Endodermal cell (in vitro differentiated cells): ENCODE measurements around the gene IGHMBP2. TPM values are rescaled to one million over a fixed set of nuclear protein-coding genes. Genes with fewer than 3 reads are reported as not detected.

Experiments used
- DNase-seq: peaks from one replicate; pipeline ENCODE4 v3.0.0-alpha.2; 2017
- H3K27ac ChIP-seq: 2 replicates; pipeline ENCODE4 v1.5.1; 2013; ENCODE audit warnings: mild to moderate bottlenecking, low read depth, low read length, moderate library complexity
- H3K27me3 ChIP-seq: 2 replicates; pipeline ENCODE4 v1.6.1; 2013; ENCODE audit warnings: mild to moderate bottlenecking, low read length, moderate library complexity; ENCODE audit not compliant: insufficient read depth, control insufficient read depth, poor library complexity, severe bottlenecking
- H3K36me3 ChIP-seq: 2 replicates; pipeline ENCODE4 v1.7.0; 2013; ENCODE audit warnings: mild to moderate bottlenecking, low read length, moderate library complexity; ENCODE audit not compliant: control insufficient read depth, insufficient read depth
- H3K4me1 ChIP-seq: one replicate; pipeline ENCODE4 v1.7.0; 2013; ENCODE audit warnings: low read length; ENCODE audit not compliant: control insufficient read depth, insufficient read depth
- H3K4me3 ChIP-seq: 2 replicates; pipeline ENCODE4 v1.5.1; 2013; ENCODE audit warnings: mild to moderate bottlenecking, low read length, moderate library complexity
- H3K9ac ChIP-seq: 2 replicates; pipeline ENCODE4 v1.6.1; 2013; ENCODE audit warnings: mild to moderate bottlenecking, low read length, moderate library complexity; ENCODE audit not compliant: poor library complexity, severe bottlenecking; ENCODE audit errors: extremely low read depth
- H3K9me3 ChIP-seq: 2 replicates; pipeline ENCODE4 v1.6.1; 2013; ENCODE audit warnings: mild to moderate bottlenecking, low read length, moderate library complexity; ENCODE audit not compliant: control insufficient read depth
- H3K27ac Mint-ChIP-seq: 2 replicates; pipeline ENCODE4 v1.8.0; 2020; ENCODE audit warnings: mixed read lengths
- H3K27me3 Mint-ChIP-seq: 2 replicates; pipeline ENCODE4 v1.8.0; 2021; ENCODE audit warnings: mild to moderate bottlenecking, mixed read lengths; ENCODE audit not compliant: insufficient read depth
- H3K36me3 Mint-ChIP-seq: 2 replicates; pipeline ENCODE4 v1.8.0; 2020; ENCODE audit warnings: low read depth, mixed read lengths
- H3K4me1 Mint-ChIP-seq: 2 replicates; pipeline ENCODE4 v1.8.0; 2020; ENCODE audit warnings: mixed read lengths
- H3K4me3 Mint-ChIP-seq: 2 replicates; pipeline ENCODE4 v1.8.0; 2020; ENCODE audit warnings: mild to moderate bottlenecking, moderate library complexity, mixed read lengths
- H3K9me3 Mint-ChIP-seq: 2 replicates; pipeline ENCODE4 v1.8.0; 2020; ENCODE audit warnings: mild to moderate bottlenecking, mixed read lengths
- CTCF ChIP-seq: fragments of 200-600 bp; sonication (generic); conservative IDR thresholded peaks from 2 replicates; pipeline ENCODE4 v1.5.0; 2021; ENCODE audit warnings: antibody characterized with exemption, mild to moderate bottlenecking
- WGBS, 2 experiments: methylation state at CpG; one replicate each; pipeline versions ENCODE4 v1.1.5 to v1.1.7; 2013; ENCODE audit warnings: missing lambda C conversion rate in 2 of 2, mixed read lengths in 1 of 2; ENCODE audit not compliant: insufficient coverage in 1 of 2, insufficient read length in 1 of 2; 5-methylcytosine and 5-hydroxymethylcytosine counted together
- total RNA-seq, 2 donors: library from RNA; stranded (reverse); fragmentation: NEBNext Ultra II Directional in 1 of 2; extraction: Animal tissue kit (Norgen Biotek cat#: 25700) in 1 of 2; gene quantifications; 2 replicates in 1 of 2; 3 replicates in 1 of 2; pipeline ENCODE4 v1.2.1, GENCODE V29; 2021

The IGHMBP2 gene
- total RNA-seq, 2 donors from 2014 or later: 23.9 to 28.3 TPM

- Mint-ChIP-seq H3K4me3 (no peak overlapping the region), H3K9me3 (no peaks in the 10 kb centered on the region), H3K27me3 (no peaks in the 10 kb centered on the region), H3K36me3 (peaks cover 27% of the 10 kb centered on the region), H3K27ac (no peak overlapping the region), H3K4me1 (peaks cover 4% of the 10 kb centered on the region)
- WGBS, 2 experiments: 95% methylated on average over 8 to 18 of the region's 18 CpGs
- Histone ChIP-seq H3K27me3 (no peaks in the 10 kb centered on the region), H3K27ac (no peak overlapping the region), H3K4me1 (no peaks in the 10 kb centered on the region), H3K9me3 (no peaks in the 10 kb centered on the region), H3K4me3 (no peak overlapping the region), H3K9ac (no peak overlapping the region), H3K36me3 (peaks cover 10% of the 10 kb centered on the region)
- no peak for TF ChIP-seq CTCF
- DNase-seq: no peak
Measured at GRCh38 chr11:68941324-68942094, 37.8 kb downstream of the IGHMBP2 start.

- WGBS, 2 experiments: 70 to 83% methylated on average over 4 to 11 of the region's 11 CpGs
- Histone ChIP-seq H3K27me3 (no peaks in the 10 kb centered on the region), H3K36me3 (peaks cover 7% of the 10 kb centered on the region), H3K9ac (no peak overlapping the region), H3K9me3 (no peaks in the 10 kb centered on the region), H3K27ac (no peak overlapping the region), H3K4me3 (no peak overlapping the region), H3K4me1 (no peaks in the 10 kb centered on the region)
- DNase-seq: no peak
- TF ChIP-seq CTCF: no peak
- Mint-ChIP-seq H3K4me1 (peaks cover 10% of the 10 kb centered on the region), H3K4me3 (no peak overlapping the region), H3K27me3 (peaks cover 2% of the 10 kb centered on the region), H3K9me3 (no peaks in the 10 kb centered on the region), H3K36me3 (peaks cover 23% of the 10 kb centered on the region), H3K27ac (no peak overlapping the region)
Measured at GRCh38 chr11:68942095-68942620, 38.5 kb downstream of the IGHMBP2 start.

GRCh38 chr11:68942751-68943271 lies 39.1 kb downstream of the IGHMBP2 start:
- Histone ChIP-seq H3K27me3 (no peaks in the 10 kb centered on the region), H3K9me3 (no peaks in the 10 kb centered on the region), H3K4me1 (no peaks in the 10 kb centered on the region), H3K27ac (no peak overlapping the region), H3K4me3 (no peak overlapping the region), H3K36me3 (peaks cover 6% of the 10 kb centered on the region), H3K9ac (no peak overlapping the region)
- peaks cover 10% of the 10 kb centered on the region for H3K4me1 Mint-ChIP-seq
- H3K27me3 Mint-ChIP-seq: peaks cover 3% of the 10 kb centered on the region
- no peak for DNase-seq
- no peak for TF ChIP-seq CTCF
- H3K4me3 Mint-ChIP-seq: no peak overlapping the region
- H3K27ac Mint-ChIP-seq: no peak overlapping the region
- WGBS, 2 experiments: 80 to 83% methylated on average over 4 to 9 of the region's 9 CpGs
- H3K9me3 Mint-ChIP-seq: no peaks in the 10 kb centered on the region
- H3K36me3 Mint-ChIP-seq: peaks cover 18% of the 10 kb centered on the region
